ENCODE results near the gene SPACDR. TPM values are rescaled to one million over a fixed set of nuclear protein-coding genes. Genes with fewer than 3 reads are reported as not detected.

The SPACDR gene
- total RNA-seq, 4 donors from 2014 or later: 1.5 to 2.1 (median 1.8) TPM; not detected in 1

- peak overlapping the region in 1 of 4 donors; percentile 25 for H3K27ac ChIP-seq
- no peak overlapping the region for H3K4me3 ChIP-seq
- no peaks in the 10 kb centered on the region for H3K9me3 ChIP-seq
- no peak for DNase-seq (ENCODE audit: low spot score in 2 of 2)
- WGBS, 2 donors: 65 to 79% methylated on average over 1 of the region's 1 CpG
- peaks cover 0 to 11% (median 0%) of the 10 kb centered on the region in 3 donors for H3K36me3 ChIP-seq
- peaks cover 0 to 67% (median 33%) of the 10 kb centered on the region in 4 donors for H3K4me1 ChIP-seq
- TF ChIP-seq EP300 (IDR thresholded peaks at IDR 0.05) (no peak), POLR2A (IDR thresholded peaks at IDR 0.05) (no peak), CTCF (IDR thresholded peaks at IDR 0.05) (no peak)
- H3K27me3 ChIP-seq: no peaks in the 10 kb centered on the region
These were observed 17.4 kb upstream of the SPACDR start for GRCh38 chr7:100481466-100481865.

- peaks cover 0 to 20% (median 0%) of the 10 kb centered on the region in 3 donors for H3K36me3 ChIP-seq
- TF ChIP-seq CTCF (IDR thresholded peaks at IDR 0.05) (peak in 1 of 5 experiments; percentile 39), POLR2A (IDR thresholded peaks at IDR 0.05) (peak; percentile 77 to 95), EP300 (IDR thresholded peaks at IDR 0.05) (peak; percentile 68 to 98)
- peak within 1 kb of the TSS; percentile 88 to 98 (median 94) for H3K27ac ChIP-seq
These were observed 15.0 kb upstream of the SPACDR start, which contains the start of gene TSC22D4 for GRCh38 chr7:100478958-100479660. Gene TSC22D4 (minus strand): TSS chr7:100479214. CDS start chr7:100478038, 1,176 bp downstream.

GRCh38 chr7:100477871-100478267 is 13.8 kb upstream of the SPACDR start:
- DNase-seq (ENCODE audit: low spot score in 2 of 2): no peak
- H3K4me3 ChIP-seq: peak overlapping the region; percentile 84 to 99 (median 92)
- no peaks in the 10 kb centered on the region for H3K9me3 ChIP-seq
- H3K4me1 ChIP-seq: peaks cover 4 to 74% (median 55%) of the 10 kb centered on the region in 4 donors
- peak overlapping the region; percentile 88 to 98 (median 94) for H3K27ac ChIP-seq
- peaks cover 0 to 27% (median 0%) of the 10 kb centered on the region in 3 donors for H3K36me3 ChIP-seq
- no peak for TF ChIP-seq EP300 (IDR thresholded peaks at IDR 0.05)
- 0 to 3% methylated on average over 11 to 16 of the region's 16 CpGs for WGBS, 2 donors
- no peaks in the 10 kb centered on the region for H3K27me3 ChIP-seq

More at GRCh38 chr7:100478958-100479660, 15.0 kb upstream of the SPACDR start, which contains the start of gene TSC22D4:
- peak; percentile 91 to 95 for DNase-seq (ENCODE audit: low spot score in 2 of 2)
- WGBS, 2 donors: 0 to 1% methylated on average over 16 to 25 of the region's 27 CpGs
- Histone ChIP-seq H3K4me3 (peak within 1 kb of the TSS; percentile 84 to 99 (median 92)), H3K4me1 (peaks cover 0 to 70% (median 49%) of the 10 kb centered on the region in 4 donors), H3K27me3 (no peaks in the 10 kb centered on the region), H3K9me3 (no peaks in the 10 kb centered on the region)

GRCh38 chr7:100476903-100477870 is 13.1 kb upstream of the SPACDR start:
- no peaks in the 10 kb centered on the region for H3K9me3 ChIP-seq
- 2 to 4% methylated on average over 26 to 29 of the region's 30 CpGs for WGBS, 2 donors
- DNase-seq (ENCODE audit: low spot score in 2 of 2): no peak
- TF ChIP-seq POLR2A (IDR thresholded peaks at IDR 0.05): no peak
- TF ChIP-seq CTCF (IDR thresholded peaks at IDR 0.05): peak in 4 of 5 experiments; percentile 5 to 19 (median 13)
- no peak for TF ChIP-seq EP300 (IDR thresholded peaks at IDR 0.05)
- H3K4me1 ChIP-seq: peaks cover 4 to 74% (median 56%) of the 10 kb centered on the region in 4 donors
- H3K4me3 ChIP-seq: peak overlapping the region; percentile 84 to 99 (median 92)
- H3K27ac ChIP-seq: peak overlapping the region; percentile 88 to 98 (median 94)
- H3K36me3 ChIP-seq: peaks cover 0 to 33% (median 0%) of the 10 kb centered on the region in 3 donors
- no peaks in the 10 kb centered on the region for H3K27me3 ChIP-seq

GRCh38 chr7:100476101-100476780 is 12.2 kb upstream of the SPACDR start:
- Histone ChIP-seq H3K4me3 (peak overlapping the region; percentile 84 to 99 (median 92)), H3K27me3 (no peaks in the 10 kb centered on the region), H3K36me3 (peaks cover 0 to 43% (median 0%) of the 10 kb centered on the region in 3 donors), H3K4me1 (peaks cover 4 to 75% (median 60%) of the 10 kb centered on the region in 4 donors), H3K9me3 (no peaks in the 10 kb centered on the region), H3K27ac (peak overlapping the region; percentile 88 to 98 (median 94))
- 2 to 9% methylated on average over 6 of the region's 6 CpGs for whole genome bisulfite sequencing, 2 donors
- no peak for DNase-seq (ENCODE audit: low spot score in 2 of 2)
- TF ChIP-seq EP300 (IDR thresholded peaks at IDR 0.05): no peak
- no peak for TF ChIP-seq CTCF (IDR thresholded peaks at IDR 0.05)
- no peak for TF ChIP-seq POLR2A (IDR thresholded peaks at IDR 0.05)

All from tibial nerve (tissue), 4 donors.